HEK293 (cell line): ENCODE measurements around the gene SPOCK1.

ENCODE experiments used
- CTCF ChIA-PET: fragments of 350-600 bp; formaldehyde crosslinking; extraction: SDS; loops from one replicate; lab custom pipeline; 2021; ENCODE audit warnings: antibody characterized with exemption; lab: Yijun Ruan, JAX
- POLR2A ChIA-PET: fragments of 300-600 bp; formaldehyde crosslinking; extraction: SDS; loops from one replicate; lab custom pipeline; 2020; ENCODE audit warnings: antibody characterized with exemption, inconsistent platforms; lab: Yijun Ruan, JAX
- H3K27ac ChIP-seq: fragments of 200-500 bp; sonication (Bioruptor generic); 2 replicates; pipeline ENCODE4 v1.5.1; 2014; ENCODE audit warnings: low read depth, low read length, control low read depth, inconsistent platforms; ENCODE audit errors: extremely low read depth
- H3K36me3 ChIP-seq, 2 experiments: fragments of 200-500 bp in 1 of 2; sonication (Bioruptor generic) in 1 of 2; 1 replicate in 1 of 2; 2 replicates in 1 of 2; pipeline ENCODE4 v1.5.1; 2014 to 2017; ENCODE audit warnings: inconsistent platforms in 2 of 2, low read length in 2 of 2; ENCODE audit not compliant: control insufficient read depth in 2 of 2, insufficient read depth in 1 of 2
- H3K4me1 ChIP-seq: fragments of 200-500 bp; sonication (Bioruptor generic); 2 replicates; pipeline ENCODE4 v1.5.1; 2014; ENCODE audit warnings: mild to moderate bottlenecking, low read length, inconsistent platforms; ENCODE audit not compliant: control insufficient read depth, insufficient read depth
- H3K4me3 ChIP-seq: 2 replicates; pipeline ENCODE4 v1.5.1; 2011; ENCODE audit warnings: low read depth, mild to moderate bottlenecking, control low read depth, low read length, moderate library complexity
- H3K9me3 ChIP-seq: fragments of 200-500 bp; sonication (Bioruptor generic); 2 replicates; pipeline ENCODE4 v1.5.1; 2014; ENCODE audit warnings: low read depth, low read length, inconsistent platforms; ENCODE audit not compliant: control insufficient read depth, insufficient read depth
- HOXD13 ChIP-seq: sonication (generic); formaldehyde crosslinking; IDR thresholded peaks from 2 replicates; pipeline ENCODE4 v1.8.0; 2022; ENCODE audit warnings: missing genetic modification reagents, borderline replicate concordance
- KLF16 ChIP-seq: fragments of 450-650 bp; formaldehyde crosslinking; IDR thresholded peaks from 2 replicates; pipeline ENCODE4 v1.5.1; 2017; ENCODE audit warnings: missing biosample characterization, missing genetic modification characterization
- PRDM2 ChIP-seq: fragments of 450-650 bp; formaldehyde crosslinking; IDR thresholded peaks from 2 replicates; pipeline ENCODE4 v1.5.1; 2016; ENCODE audit warnings: missing biosample characterization, missing genetic modification characterization, borderline replicate concordance
- SP7 ChIP-seq: fragments of 450-650 bp; formaldehyde crosslinking; IDR thresholded peaks from 2 replicates; pipeline ENCODE4 v1.5.1; 2016; ENCODE audit warnings: missing biosample characterization, missing genetic modification characterization
- ZFP41 ChIP-seq: fragments of 450-650 bp; formaldehyde crosslinking; IDR thresholded peaks from 2 replicates; pipeline ENCODE4 v1.5.1; 2016; ENCODE audit warnings: missing biosample characterization, missing genetic modification characterization, borderline replicate concordance
- ZNF169 ChIP-seq: fragments of 450-650 bp; formaldehyde crosslinking; IDR thresholded peaks from 2 replicates; pipeline ENCODE4 v1.5.1; 2016; ENCODE audit warnings: missing biosample characterization, missing genetic modification characterization
- ZNF248 ChIP-seq: fragments of 450-650 bp; formaldehyde crosslinking; IDR thresholded peaks from 2 replicates; pipeline ENCODE4 v1.5.1; 2017; ENCODE audit warnings: missing biosample characterization, missing genetic modification characterization
- ZNF394 ChIP-seq: fragments of 450-650 bp; formaldehyde crosslinking; IDR thresholded peaks from 2 replicates; pipeline ENCODE4 v1.5.1; 2016; ENCODE audit warnings: missing biosample characterization, missing genetic modification characterization, mild to moderate bottlenecking, moderate library complexity, borderline replicate concordance
- ZNF404 ChIP-seq: fragments of 450-650 bp; formaldehyde crosslinking; IDR thresholded peaks from 2 replicates; pipeline ENCODE4 v1.5.1; 2017; ENCODE audit warnings: missing biosample characterization, missing genetic modification characterization
- ZNF518A ChIP-seq: fragments of 450-650 bp; formaldehyde crosslinking; conservative IDR thresholded peaks from 2 replicates; pipeline ENCODE4 v1.5.1; 2016; ENCODE audit warnings: low read depth, missing biosample characterization, missing genetic modification characterization
- ZNF623 ChIP-seq: fragments of 450-650 bp; formaldehyde crosslinking; IDR thresholded peaks from 2 replicates; pipeline ENCODE4 v1.5.1; 2016; ENCODE audit warnings: missing biosample characterization, missing genetic modification characterization
- ZSCAN30 ChIP-seq: fragments of 450-650 bp; IDR thresholded peaks from 2 replicates; pipeline ENCODE4 v1.5.1; 2018; ENCODE audit warnings: missing biosample characterization, mild to moderate bottlenecking, missing genetic modification characterization, moderate library complexity
- TF ChIP-seq, protein P1 (sequence below): fragments of 450-650 bp; formaldehyde crosslinking; IDR thresholded peaks from 2 replicates; pipeline ENCODE4 v1.5.1; 2016; ENCODE audit warnings: missing biosample characterization, missing genetic modification characterization

Gene SPOCK1

GRCh38 chr5:137119321-137119720 lies 379.8 kb downstream of the SPOCK1 start (continued):
- TF ChIP-seq PRDM2 (tag by site-specific recombination) (no peak), ZNF518A (tag by site-specific recombination) (no peak), ZNF169 (tag by site-specific recombination) (no peak), KLF16 (tag by site-specific recombination) (no peak), ZNF623 (no peak), ZNF404 (tag by site-specific recombination) (no peak), ZSCAN30 (tag by site-specific recombination) (no peak), HOXD13 (CRISPR knock-in tag) (no peak), SP7 (no peak)
- TF ChIP-seq, protein P1, sequence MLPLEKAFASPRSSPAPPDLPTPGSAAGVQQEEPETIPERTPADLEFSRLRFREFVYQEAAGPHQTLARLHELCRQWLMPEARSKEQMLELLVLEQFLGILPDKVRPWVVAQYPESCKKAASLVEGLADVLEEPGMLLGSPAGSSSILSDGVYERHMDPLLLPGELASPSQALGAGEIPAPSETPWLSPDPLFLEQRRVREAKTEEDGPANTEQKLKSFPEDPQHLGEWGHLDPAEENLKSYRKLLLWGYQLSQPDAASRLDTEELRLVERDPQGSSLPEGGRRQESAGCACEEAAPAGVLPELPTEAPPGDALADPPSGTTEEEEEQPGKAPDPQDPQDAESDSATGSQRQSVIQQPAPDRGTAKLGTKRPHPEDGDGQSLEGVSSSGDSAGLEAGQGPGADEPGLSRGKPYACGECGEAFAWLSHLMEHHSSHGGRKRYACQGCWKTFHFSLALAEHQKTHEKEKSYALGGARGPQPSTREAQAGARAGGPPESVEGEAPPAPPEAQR (tag by site-specific recombination): no peak
- TF ChIP-seq, all 188 proteins: peak for 0

- no peak overlapping the region for H3K27ac ChIP-seq
- H3K9me3 ChIP-seq: no peaks in the 10 kb centered on the region
- POLR2A ChIA-PET: no interaction called here
- H3K4me1 ChIP-seq: no peaks in the 10 kb centered on the region
- CTCF ChIA-PET: no interaction called here
- H3K36me3 ChIP-seq: no peaks in the 10 kb centered on the region
- no peak for TF ChIP-seq ZFP41 (tag by site-specific recombination)
- no peak for TF ChIP-seq ZNF404 (tag by site-specific recombination)
- no peak for TF ChIP-seq ZNF248 (tag by site-specific recombination)
- no peak for TF ChIP-seq ZNF394
- H3K4me3 ChIP-seq: no peak overlapping the region
Measured at GRCh38 chr5:137118629-137119028, 380.5 kb downstream of the SPOCK1 start.
